ENCODE data around the gene ETV5. TPM values are rescaled to one million over a fixed set of nuclear protein-coding genes. Genes with fewer than 3 reads are reported as not detected.
"Not testable (repeated sequence)": the region's sequence is repeated elsewhere in the genome, so short reads cannot be mapped to it uniquely, and the experiment has no call there.

Gene ETV5
- total and polyA plus RNA-seq, 5 donors: 1.7 to 35.1 (median 6.3) TPM

GRCh38 chr3:186046838-186047237, 62.1 kb downstream of the ETV5 start:
- Histone ChIP-seq H3K27me3 (ENCODE audit: control insufficient read depth, insufficient read depth) (no peaks in the 10 kb centered on the region), H3K4me3 (ENCODE audit: low read length) (no peak overlapping the region), H3K4me1 (ENCODE audit: control insufficient read depth, insufficient read depth, low read length) (no peaks in the 10 kb centered on the region), H3K27ac (ENCODE audit: low read length) (no peak overlapping the region), H3K9me3 (ENCODE audit: control insufficient read depth, low read length) (no peaks in the 10 kb centered on the region)
- 84% methylated on average over 5 of the region's 5 CpGs for WGBS
- ATAC-seq: no peak
- no peak for DNase-seq
- intact Hi-C loops (cut with DNase I): no loop called here

DNA sequence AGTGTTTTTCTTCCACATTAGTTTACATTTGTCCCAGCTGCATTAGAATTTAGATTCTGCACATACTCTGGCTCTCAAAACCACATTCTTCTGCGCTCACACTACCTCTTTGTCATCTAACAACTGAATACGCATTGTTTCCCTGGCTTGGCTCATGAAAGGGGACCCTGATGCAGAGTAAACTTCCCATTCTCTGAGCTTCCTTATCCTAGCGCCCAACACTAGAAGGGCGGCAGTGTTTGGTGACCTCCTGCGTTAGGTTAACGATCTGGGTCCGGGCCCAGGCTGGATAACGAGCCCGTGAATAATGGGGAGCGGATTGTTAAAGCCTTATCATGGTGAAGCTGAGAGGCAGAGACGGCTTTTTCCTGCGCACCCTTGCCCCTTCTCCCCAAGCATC, 63.9 kb downstream of the ETV5 start:
- DNase-seq: no peak
- H3K4me3 ChIP-seq (ENCODE audit: low read length): no peak overlapping the region
- no peaks in the 10 kb centered on the region for H3K9me3 ChIP-seq (ENCODE audit: control insufficient read depth, low read length)
- H3K27me3 ChIP-seq (ENCODE audit: control insufficient read depth, insufficient read depth): no peaks in the 10 kb centered on the region
- ATAC-seq: peak in 1 of 2 donors; percentile 74
- no peaks in the 10 kb centered on the region for H3K4me1 ChIP-seq (ENCODE audit: control insufficient read depth, insufficient read depth, low read length)
- no peak overlapping the region for H3K27ac ChIP-seq (ENCODE audit: low read length)
- 37% methylated on average over 12 of the region's 12 CpGs for WGBS
- intact Hi-C loops (cut with DNase I): no loop called here

- Histone ChIP-seq H3K27me3 (ENCODE audit: control insufficient read depth, insufficient read depth) (no peaks in the 10 kb centered on the region), H3K9me3 (ENCODE audit: control insufficient read depth, low read length) (no peaks in the 10 kb centered on the region), H3K4me3 (ENCODE audit: low read length) (no peak overlapping the region), H3K27ac (ENCODE audit: low read length) (no peak overlapping the region), H3K4me1 (ENCODE audit: control insufficient read depth, insufficient read depth, low read length) (no peaks in the 10 kb centered on the region)
- no peak for DNase-seq
- intact Hi-C loops (cut with DNase I): no loop called here
- peak in 1 of 2 donors; percentile 60 for ATAC-seq
- WGBS: 93% methylated on average over 3 of the region's 3 CpGs
Observed at GRCh38 chr3:186044427-186044826, 64.5 kb downstream of the ETV5 start.

GRCh38 chr3:186042521-186043202, 66.2 kb downstream of the ETV5 start:
- H3K27ac ChIP-seq (ENCODE audit: low read length): no peak overlapping the region
- 75% methylated on average over 7 of the region's 7 CpGs for WGBS
- no peaks in the 10 kb centered on the region for H3K4me1 ChIP-seq (ENCODE audit: control insufficient read depth, insufficient read depth, low read length)
- intact Hi-C loops (cut with DNase I): no loop called here
- DNase-seq (no peak), ATAC-seq (no peak)
- H3K27me3 ChIP-seq (ENCODE audit: control insufficient read depth, insufficient read depth): no peaks in the 10 kb centered on the region
- peaks cover 3% of the 10 kb centered on the region for H3K9me3 ChIP-seq (ENCODE audit: control insufficient read depth, low read length)
- H3K4me3 ChIP-seq (ENCODE audit: low read length): no peak overlapping the region

- 92% methylated on average over 3 of the region's 3 CpGs for WGBS
Observed at GRCh38 chr3:186042036-186042435, 66.9 kb downstream of the ETV5 start.

DNA sequence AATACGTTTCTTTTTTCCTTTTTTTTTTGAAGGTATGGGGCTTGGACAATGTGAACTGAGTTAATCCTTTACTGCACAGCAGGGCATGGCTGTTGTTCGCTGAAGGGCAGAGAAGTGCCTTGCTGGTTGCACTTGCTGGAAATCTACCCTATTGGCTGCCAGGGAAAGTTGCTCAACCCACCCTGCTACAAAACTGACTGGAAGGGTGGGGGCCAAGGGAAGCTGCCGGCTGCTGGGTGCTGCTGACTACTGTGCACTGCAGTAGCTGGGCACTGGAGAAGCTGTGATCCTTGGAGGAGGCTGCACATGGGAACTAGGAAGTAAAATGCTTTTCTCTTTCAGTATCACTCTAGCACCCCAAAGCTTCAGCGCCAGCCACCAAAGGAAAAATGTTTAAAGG, 70.5 kb downstream of the ETV5 start:
- DNase-seq (no peak), ATAC-seq (no peak)
- Histone ChIP-seq H3K9me3 (ENCODE audit: control insufficient read depth, low read length) (peaks cover 3% of the 10 kb centered on the region), H3K4me3 (ENCODE audit: low read length) (no peak overlapping the region), H3K4me1 (ENCODE audit: control insufficient read depth, insufficient read depth, low read length) (no peaks in the 10 kb centered on the region), H3K27ac (ENCODE audit: low read length) (no peak overlapping the region), H3K27me3 (ENCODE audit: control insufficient read depth, insufficient read depth) (no peaks in the 10 kb centered on the region)
- intact Hi-C loops (cut with DNase I): no loop called here
- 72% methylated on average over 4 of the region's 4 CpGs for WGBS

More at GRCh38 chr3:186042036-186042435, 66.9 kb downstream of the ETV5 start:
- no peak overlapping the region for H3K27ac ChIP-seq (ENCODE audit: low read length)
- peaks cover 3% of the 10 kb centered on the region for H3K9me3 ChIP-seq (ENCODE audit: control insufficient read depth, low read length)
- no peak for DNase-seq
- intact Hi-C loops (cut with DNase I): no loop called here
- no peak for ATAC-seq
- no peak overlapping the region for H3K4me3 ChIP-seq (ENCODE audit: low read length)
- H3K27me3 ChIP-seq (ENCODE audit: control insufficient read depth, insufficient read depth): no peaks in the 10 kb centered on the region
- H3K4me1 ChIP-seq (ENCODE audit: control insufficient read depth, insufficient read depth, low read length): no peaks in the 10 kb centered on the region

GRCh38 chr3:186035277-186035676, 73.6 kb downstream of the ETV5 start:
- ATAC-seq (no peak), DNase-seq (no peak)
- Histone ChIP-seq H3K27ac (ENCODE audit: low read length) (no peak overlapping the region), H3K4me3 (ENCODE audit: low read length) (no peak overlapping the region), H3K9me3 (ENCODE audit: control insufficient read depth, low read length) (peaks cover 3% of the 10 kb centered on the region), H3K27me3 (ENCODE audit: control insufficient read depth, insufficient read depth) (no peaks in the 10 kb centered on the region), H3K4me1 (ENCODE audit: control insufficient read depth, insufficient read depth, low read length) (no peaks in the 10 kb centered on the region)
- whole genome bisulfite sequencing: 76% methylated on average over 4 of the region's 4 CpGs
- intact Hi-C loops (cut with DNase I): no loop called here

GRCh38 chr3:186032321-186032720, 76.6 kb downstream of the ETV5 start:
- intact Hi-C loops (cut with DNase I): no loop called here
- no peak for ATAC-seq
- DNase-seq: no peak
- Histone ChIP-seq H3K4me1 (ENCODE audit: control insufficient read depth, insufficient read depth, low read length) (no peaks in the 10 kb centered on the region), H3K9me3 (ENCODE audit: control insufficient read depth, low read length) (no peaks in the 10 kb centered on the region), H3K27ac (ENCODE audit: low read length) (no peak overlapping the region), H3K4me3 (ENCODE audit: low read length) (no peak overlapping the region), H3K27me3 (ENCODE audit: control insufficient read depth, insufficient read depth) (no peaks in the 10 kb centered on the region)
- 69% methylated on average over 1 of the region's 1 CpG for WGBS

DNA sequence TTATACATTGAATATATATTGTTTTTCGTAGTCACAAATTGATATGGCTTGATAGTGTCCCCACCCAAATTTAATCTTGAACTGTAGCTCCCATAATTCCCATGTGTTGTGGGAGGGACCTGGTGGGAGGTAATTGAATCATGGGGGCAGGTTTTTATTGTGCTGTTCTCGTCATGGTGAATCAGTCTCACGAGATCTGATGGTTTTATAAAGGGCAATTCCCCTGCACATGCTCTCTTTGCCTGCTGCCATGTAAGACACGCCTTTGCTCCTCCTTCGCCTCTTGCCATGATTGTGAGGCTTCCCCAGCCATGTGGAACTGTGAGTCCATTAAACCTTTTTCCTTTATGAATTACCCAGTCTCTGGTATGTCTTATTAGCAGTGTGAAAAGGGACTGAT, 82.9 kb downstream of the ETV5 start:
- intact Hi-C loops (cut with DNase I); H3K9me3 ChIP-seq (ENCODE audit: control insufficient read depth, low read length); H3K4me3 ChIP-seq (ENCODE audit: low read length); DNase-seq; H3K27ac ChIP-seq (ENCODE audit: low read length); H3K4me1 ChIP-seq (ENCODE audit: control insufficient read depth, insufficient read depth, low read length); ATAC-seq; H3K27me3 ChIP-seq (ENCODE audit: control insufficient read depth, insufficient read depth): not testable (repeated sequence)
- 86% methylated on average over 5 of the region's 5 CpGs for WGBS

GRCh38 chr3:186025161-186025560, 83.7 kb downstream of the ETV5 start:
- 33% methylated on average over 5 of the region's 5 CpGs for WGBS
- Histone ChIP-seq H3K4me1 (ENCODE audit: control insufficient read depth, insufficient read depth, low read length) (no peaks in the 10 kb centered on the region), H3K4me3 (ENCODE audit: low read length) (no peak overlapping the region), H3K27ac (ENCODE audit: low read length) (no peak overlapping the region), H3K27me3 (ENCODE audit: control insufficient read depth, insufficient read depth) (no peaks in the 10 kb centered on the region), H3K9me3 (ENCODE audit: control insufficient read depth, low read length) (no peaks in the 10 kb centered on the region)
- DNase-seq (peak in 1 of 3 donors; percentile 53), ATAC-seq (no peak)
- intact Hi-C loops (cut with DNase I): no loop called here

- intact Hi-C loops (cut with DNase I): no loop called here
- Histone ChIP-seq H3K4me3 (ENCODE audit: low read length) (no peak overlapping the region), H3K4me1 (ENCODE audit: control insufficient read depth, insufficient read depth, low read length) (no peaks in the 10 kb centered on the region), H3K27ac (ENCODE audit: low read length) (no peak overlapping the region), H3K27me3 (ENCODE audit: control insufficient read depth, insufficient read depth) (no peaks in the 10 kb centered on the region), H3K9me3 (ENCODE audit: control insufficient read depth, low read length) (no peaks in the 10 kb centered on the region)
- peak; percentile 27 to 81 (median 74) for DNase-seq
- WGBS: 35% methylated on average over 6 of the region's 6 CpGs
- peak; percentile 37 to 73 for ATAC-seq
Observed at GRCh38 chr3:186024210-186024609, 84.7 kb downstream of the ETV5 start.

DNA sequence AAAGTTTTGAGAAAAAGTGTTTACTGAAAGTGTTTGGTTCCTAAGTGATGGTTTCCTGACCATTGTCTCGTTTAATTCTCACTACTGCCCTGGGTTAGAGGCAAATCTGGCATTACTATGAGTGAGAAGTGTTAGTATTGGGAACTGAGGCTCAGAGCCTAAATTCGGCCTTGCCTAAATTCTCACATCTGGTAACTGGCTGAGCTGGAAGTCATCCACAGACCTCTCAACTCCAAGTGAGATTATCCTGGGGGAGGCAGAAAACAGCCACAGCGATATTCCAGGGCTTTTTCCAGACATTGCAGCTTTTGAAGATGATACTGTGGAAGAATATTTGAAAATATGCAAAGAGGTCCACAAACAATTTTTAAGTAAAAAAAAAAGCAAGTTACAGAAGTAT, 86.0 kb downstream of the ETV5 start:
- ATAC-seq (no peak), DNase-seq (no peak)
- intact Hi-C loops (cut with DNase I): no loop called here
- no peak overlapping the region for H3K27ac ChIP-seq (ENCODE audit: low read length)
- WGBS: 62% methylated on average over 3 of the region's 3 CpGs
- H3K4me3 ChIP-seq (ENCODE audit: low read length): no peak overlapping the region
- H3K27me3 ChIP-seq (ENCODE audit: control insufficient read depth, insufficient read depth): no peaks in the 10 kb centered on the region
- no peaks in the 10 kb centered on the region for H3K9me3 ChIP-seq (ENCODE audit: control insufficient read depth, low read length)
- no peaks in the 10 kb centered on the region for H3K4me1 ChIP-seq (ENCODE audit: control insufficient read depth, insufficient read depth, low read length)
